ENCODE data around the gene ERGIC3. TPM values are rescaled to one million over a fixed set of nuclear protein-coding genes. Genes with fewer than 3 reads are reported as not detected.

Gene ERGIC3
- total RNA-seq, 1 experiment from 2014 or later, result 341 TPM

GRCh38 chr20:35546127-35546526 lies 4.2 kb downstream of the ERGIC3 start:
- Histone ChIP-seq H3K36me3 (ENCODE audit: low read depth) (peaks cover 20% of the 10 kb centered on the region), H3F3A (ENCODE audit: insufficient read depth, low read depth) (peaks cover 16% of the 10 kb centered on the region; the same call in 1 of the 2 replicates), H3K9me3 (ENCODE audit: insufficient read depth, low read depth) (no peaks in the 10 kb centered on the region), H3K27ac (no peak overlapping the region), H3K27me3 (ENCODE audit: insufficient read depth, low read depth) (no peaks in the 10 kb centered on the region), H4K20me1 (ENCODE audit: insufficient read depth) (0 out of 2 replicates have a peak, but pooled peaks cover 3% of the 10 kb centered on the region), H3K9me2 (ENCODE audit: insufficient read depth) (no peaks in the 10 kb centered on the region), H2AFZ (no peak overlapping the region), H3K4me3 (no peak overlapping the region), H3K4me1 (replicated peaks; ENCODE audit: insufficient read depth) (peaks cover 7% of the 10 kb centered on the region), H3K4me2 (no peak overlapping the region), H3K79me2 (ENCODE audit: low read depth) (peaks cover 17% of the 10 kb centered on the region)
- BruUV-seq (replicated peaks), result no TSS peak
- TF ChIP-seq CTCF (conservative IDR thresholded peaks at IDR 0.05), result no peak
- TF ChIP-seq EZH2 (IDR thresholded peaks at IDR 0.05; ENCODE audit: low read depth), result no peak
- CTCF ChIA-PET, result interaction anchor here (0.6 kb wide), 1 partner anchor 60 kb away, joined by 4 read pairs; no protein-coding TSS in a partner anchor
- POLR2A ChIA-PET (ENCODE audit: unreplicated experiment), result interaction anchor here (0.5 to 0.6 kb wide), 3 partner anchors 25 to 456 kb away, joined by 3 to 4 read pairs (median 4); no protein-coding TSS in a partner anchor
- DNase-seq, result no peak
- intact Hi-C loops (cut with micrococcal nuclease; ENCODE audit: unreplicated experiment), result no loop called here

- H3K79me2 ChIP-seq (ENCODE audit: low read depth), result peaks cover 14% of the 10 kb centered on the region
- TF ChIP-seq EZH2 (IDR thresholded peaks at IDR 0.05; ENCODE audit: low read depth), result no peak
- TF ChIP-seq CTCF (conservative IDR thresholded peaks at IDR 0.05), result no peak
- H3K27me3 ChIP-seq (ENCODE audit: insufficient read depth, low read depth), result no peaks in the 10 kb centered on the region
- DNase-seq, result no peak
- POLR2A ChIA-PET (ENCODE audit: unreplicated experiment), result no interaction called here
- no peak overlapping the region for H2AFZ ChIP-seq
- 0 out of 2 replicates have a peak, but pooled peaks cover 3% of the 10 kb centered on the region for H4K20me1 ChIP-seq (ENCODE audit: insufficient read depth)
- CTCF ChIA-PET, result no interaction called here
- H3K4me2 ChIP-seq, result no peak overlapping the region
- peaks cover 7% of the 10 kb centered on the region for H3K4me1 ChIP-seq (replicated peaks; ENCODE audit: insufficient read depth)
- no peaks in the 10 kb centered on the region for H3K9me2 ChIP-seq (ENCODE audit: insufficient read depth)
- H3K4me3 ChIP-seq, result no peak overlapping the region
- BruUV-seq (replicated peaks), result no TSS peak
- H3K27ac ChIP-seq, result no peak overlapping the region
- intact Hi-C loops (cut with micrococcal nuclease; ENCODE audit: unreplicated experiment), result no loop called here
- H3K9me3 ChIP-seq (ENCODE audit: insufficient read depth, low read depth), result no peaks in the 10 kb centered on the region
- H3K36me3 ChIP-seq (ENCODE audit: low read depth), result peaks cover 20% of the 10 kb centered on the region
- peaks cover 16% of the 10 kb centered on the region; the same call in 1 of the 2 replicates for H3F3A ChIP-seq (ENCODE audit: insufficient read depth, low read depth)
Observed at GRCh38 chr20:35547329-35547728, 5.5 kb downstream of the ERGIC3 start.

GRCh38 chr20:35551503-35551902 lies 9.6 kb downstream of the ERGIC3 start:
- no TSS peak for BruUV-seq (replicated peaks)
- no peak for TF ChIP-seq EZH2 (IDR thresholded peaks at IDR 0.05; ENCODE audit: low read depth)
- no peak for TF ChIP-seq CTCF (conservative IDR thresholded peaks at IDR 0.05)
- H4K20me1 ChIP-seq (ENCODE audit: insufficient read depth), result peaks cover 1% of the 10 kb centered on the region; the same call in 1 of the 2 replicates
- no peak overlapping the region for H3K4me2 ChIP-seq
- peaks cover 10% of the 10 kb centered on the region for H3K36me3 ChIP-seq (ENCODE audit: low read depth)
- no peak overlapping the region for H2AFZ ChIP-seq
- ChIA-PET CTCF (interaction anchor here (0.6 kb wide), 1 partner anchor 65 kb away, joined by 6 read pairs; no protein-coding TSS in a partner anchor), POLR2A (ENCODE audit: unreplicated experiment) (interaction anchor here (0.6 kb wide), 1 partner anchor 383 kb away, joined by 8 read pairs; no protein-coding TSS in a partner anchor)
- no peaks in the 10 kb centered on the region for H3K9me2 ChIP-seq (ENCODE audit: insufficient read depth)
- no peak overlapping the region for H3K4me3 ChIP-seq
- H3K4me1 ChIP-seq (replicated peaks; ENCODE audit: insufficient read depth), result no peaks in the 10 kb centered on the region
- H3K79me2 ChIP-seq (ENCODE audit: low read depth), result no peaks in the 10 kb centered on the region
- H3F3A ChIP-seq (ENCODE audit: insufficient read depth, low read depth), result peaks cover 8% of the 10 kb centered on the region; the same call in 1 of the 2 replicates
- DNase-seq, result no peak
- no peaks in the 10 kb centered on the region for H3K9me3 ChIP-seq (ENCODE audit: insufficient read depth, low read depth)
- intact Hi-C loops (cut with micrococcal nuclease; ENCODE audit: unreplicated experiment), result no loop called here
- H3K27ac ChIP-seq, result no peak overlapping the region
- H3K27me3 ChIP-seq (ENCODE audit: insufficient read depth, low read depth), result no peaks in the 10 kb centered on the region

All from PC-9 (cell line).